ENCODE results near the gene KRT13. TPM values are rescaled to one million over a fixed set of nuclear protein-coding genes. Genes with fewer than 3 reads are reported as not detected.

KRT13 gene
- total RNA-seq, 1 donor from 2014 or later: not detected

DNA sequence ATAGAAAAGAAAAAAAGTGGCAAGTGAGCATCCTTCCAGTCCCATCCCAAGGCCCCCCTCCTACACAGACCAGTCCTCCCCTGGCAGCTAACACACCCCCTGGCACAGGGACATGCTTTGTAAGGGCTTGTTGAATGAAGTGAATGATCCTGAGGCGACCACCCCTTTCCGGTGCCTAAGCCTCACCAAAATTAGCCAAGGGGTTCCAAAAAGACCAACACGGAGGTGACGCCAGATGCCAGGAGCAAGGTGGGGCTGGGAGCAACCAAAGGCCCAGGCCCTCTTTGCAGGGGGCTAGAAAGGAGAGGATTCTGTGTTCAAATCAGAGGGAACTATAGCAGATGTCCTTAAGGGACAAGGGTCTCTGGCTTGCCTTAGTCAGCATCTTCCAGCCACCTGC is 30.0 kb downstream of the KRT13 start:
- Mint-ChIP-seq H3K27ac (ENCODE audit: unreplicated experiment) (no peak overlapping the region), H3K36me3 (ENCODE audit: low read depth) (no peaks in the 10 kb centered on the region), H3K4me1 (peaks cover 4% of the 10 kb centered on the region), H3K9me3 (peaks cover 7% of the 10 kb centered on the region), H3K27me3 (ENCODE audit: low read depth) (peaks cover 5% of the 10 kb centered on the region), H3K4me3 (no peak overlapping the region)
- no peak for DNase-seq (ENCODE audit: low read depth, low spot score)
- TF ChIP-seq, protein P1, sequence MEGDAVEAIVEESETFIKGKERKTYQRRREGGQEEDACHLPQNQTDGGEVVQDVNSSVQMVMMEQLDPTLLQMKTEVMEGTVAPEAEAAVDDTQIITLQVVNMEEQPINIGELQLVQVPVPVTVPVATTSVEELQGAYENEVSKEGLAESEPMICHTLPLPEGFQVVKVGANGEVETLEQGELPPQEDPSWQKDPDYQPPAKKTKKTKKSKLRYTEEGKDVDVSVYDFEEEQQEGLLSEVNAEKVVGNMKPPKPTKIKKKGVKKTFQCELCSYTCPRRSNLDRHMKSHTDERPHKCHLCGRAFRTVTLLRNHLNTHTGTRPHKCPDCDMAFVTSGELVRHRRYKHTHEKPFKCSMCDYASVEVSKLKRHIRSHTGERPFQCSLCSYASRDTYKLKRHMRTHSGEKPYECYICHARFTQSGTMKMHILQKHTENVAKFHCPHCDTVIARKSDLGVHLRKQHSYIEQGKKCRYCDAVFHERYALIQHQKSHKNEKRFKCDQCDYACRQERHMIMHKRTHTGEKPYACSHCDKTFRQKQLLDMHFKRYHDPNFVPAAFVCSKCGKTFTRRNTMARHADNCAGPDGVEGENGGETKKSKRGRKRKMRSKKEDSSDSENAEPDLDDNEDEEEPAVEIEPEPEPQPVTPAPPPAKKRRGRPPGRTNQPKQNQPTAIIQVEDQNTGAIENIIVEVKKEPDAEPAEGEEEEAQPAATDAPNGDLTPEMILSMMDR (conservative IDR thresholded peaks at IDR 0.05): no peak

DNA sequence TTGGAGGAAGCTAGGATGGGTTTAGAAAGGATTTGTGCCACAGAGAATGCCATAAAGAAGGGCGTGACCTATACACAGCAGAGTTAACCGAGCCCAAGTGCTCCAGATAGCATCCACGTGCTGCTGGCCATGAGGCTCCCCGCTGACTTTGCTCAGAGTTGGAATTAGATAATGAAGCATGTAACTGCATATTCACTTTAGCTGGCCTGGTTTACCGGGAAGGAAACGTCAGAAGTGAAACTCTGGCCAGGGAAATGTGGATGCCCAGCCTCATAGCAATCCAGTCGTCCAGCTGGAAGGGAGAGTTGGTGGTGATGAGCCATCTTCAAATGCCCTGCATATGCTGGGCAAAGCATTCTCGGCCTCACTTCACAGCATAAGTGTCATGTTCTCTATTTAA is 30.5 kb downstream of the KRT13 start:
- peaks cover 5% of the 10 kb centered on the region for H3K27me3 Mint-ChIP-seq (ENCODE audit: low read depth)
- no peaks in the 10 kb centered on the region for H3K36me3 Mint-ChIP-seq (ENCODE audit: low read depth)
- H3K4me3 Mint-ChIP-seq: no peak overlapping the region
- peaks cover 7% of the 10 kb centered on the region for H3K9me3 Mint-ChIP-seq
- peaks cover 4% of the 10 kb centered on the region for H3K4me1 Mint-ChIP-seq
- TF ChIP-seq, protein P1 (conservative IDR thresholded peaks at IDR 0.05): no peak
- H3K27ac Mint-ChIP-seq (ENCODE audit: unreplicated experiment): no peak overlapping the region
- DNase-seq (ENCODE audit: low read depth, low spot score): no peak

DNA sequence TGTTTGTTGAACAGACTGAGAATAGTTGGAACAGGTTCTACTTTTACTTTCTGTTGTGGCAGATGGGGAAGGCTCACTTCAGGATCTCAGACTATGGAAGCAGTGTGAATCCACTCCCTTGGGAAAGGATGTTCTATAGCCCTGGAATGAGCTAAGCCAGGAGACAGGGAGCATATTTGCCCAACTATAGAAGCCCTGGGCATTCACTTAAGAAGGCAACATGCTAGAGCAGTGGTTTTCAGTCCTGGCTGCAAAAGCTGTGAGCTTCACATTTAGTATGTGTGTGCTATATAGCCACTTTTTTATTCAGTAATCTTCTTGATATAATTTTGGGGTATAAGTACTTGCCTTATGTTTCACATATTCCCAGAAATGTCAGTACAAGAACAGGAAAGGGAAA is 37.1 kb downstream of the KRT13 start:
- Mint-ChIP-seq H3K4me3 (no peak overlapping the region), H3K9me3 (peaks cover 10% of the 10 kb centered on the region), H3K27ac (ENCODE audit: unreplicated experiment) (no peak overlapping the region), H3K4me1 (no peaks in the 10 kb centered on the region), H3K27me3 (ENCODE audit: low read depth) (peaks cover 5% of the 10 kb centered on the region), H3K36me3 (ENCODE audit: low read depth) (no peaks in the 10 kb centered on the region)
- DNase-seq (ENCODE audit: low read depth, low spot score): no peak
- TF ChIP-seq, protein P1 (conservative IDR thresholded peaks at IDR 0.05): no peak

DNA sequence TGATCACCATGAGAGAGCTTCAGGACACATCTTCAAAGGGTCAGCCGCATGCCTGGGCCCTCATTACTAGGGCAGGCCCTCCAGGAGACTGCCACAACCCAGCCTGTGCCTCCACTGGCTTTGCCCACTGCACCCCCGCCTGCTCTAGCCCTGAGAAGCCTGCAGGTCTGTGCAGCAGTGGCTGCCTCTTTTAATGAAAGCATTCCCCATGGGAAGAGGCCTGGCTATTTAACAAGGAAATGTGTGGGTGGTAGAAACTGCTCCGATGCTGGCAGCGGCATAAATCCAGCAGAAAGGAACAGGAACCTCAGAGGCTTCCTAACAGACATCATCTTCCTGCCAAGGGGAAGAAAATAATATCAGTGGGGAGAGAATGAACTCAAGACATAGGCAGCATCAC is 37.9 kb downstream of the KRT13 start:
- TF ChIP-seq, protein P1 (conservative IDR thresholded peaks at IDR 0.05): no peak

DNA sequence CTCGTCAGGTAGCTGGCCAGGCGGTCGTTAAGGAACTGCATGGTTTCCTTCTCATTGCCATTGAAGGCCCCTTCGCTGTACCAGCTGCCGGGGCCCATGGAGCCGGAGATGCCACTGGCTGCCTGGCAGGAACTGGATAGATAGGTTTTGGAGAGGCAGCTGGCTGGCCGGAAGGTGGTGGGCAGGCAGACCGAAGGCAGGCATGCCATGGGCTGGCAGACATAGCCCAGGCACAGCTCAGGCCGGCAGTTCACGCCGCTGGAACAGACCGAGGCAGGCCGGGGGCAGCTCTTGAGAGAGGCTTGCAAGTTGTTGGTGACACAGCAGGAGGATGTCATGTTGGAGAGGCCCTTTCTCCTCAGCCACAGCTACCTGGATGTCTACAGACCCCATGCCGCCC is 38.4 kb downstream of the KRT13 start, which contains the start of gene KRT32:
Gene KRT32 (minus strand): TSS at position 399 of the 400 bp plus-strand sequence. CDS start 61 bp downstream, at position 338.
- no peaks in the 10 kb centered on the region for H3K4me1 Mint-ChIP-seq
- no peak within 1 kb of the TSS for H3K4me3 Mint-ChIP-seq
- no peak within 1 kb of the TSS for H3K27ac Mint-ChIP-seq (ENCODE audit: unreplicated experiment)
- peaks cover 5% of the 10 kb centered on the region for H3K27me3 Mint-ChIP-seq (ENCODE audit: low read depth)
- H3K9me3 Mint-ChIP-seq: peaks cover 7% of the 10 kb centered on the region
- H3K36me3 Mint-ChIP-seq (ENCODE audit: low read depth): no peaks in the 10 kb centered on the region
- no peak for DNase-seq (ENCODE audit: low read depth, low spot score)
- TF ChIP-seq, protein P1 (conservative IDR thresholded peaks at IDR 0.05): no peak

More for the DNA sequence above, 37.9 kb downstream of the KRT13 start:
- peaks cover 5% of the 10 kb centered on the region for H3K27me3 Mint-ChIP-seq (ENCODE audit: low read depth)
- no peak overlapping the region for H3K27ac Mint-ChIP-seq (ENCODE audit: unreplicated experiment)
- H3K9me3 Mint-ChIP-seq: peaks cover 7% of the 10 kb centered on the region
- H3K4me3 Mint-ChIP-seq: no peak overlapping the region
- H3K4me1 Mint-ChIP-seq: no peaks in the 10 kb centered on the region
- no peak for DNase-seq (ENCODE audit: low read depth, low spot score)
- no peaks in the 10 kb centered on the region for H3K36me3 Mint-ChIP-seq (ENCODE audit: low read depth)
